DMS153 treated with DMSO at 0.1 percent for 48 hours (cell line): ENCODE results near the gene LYZL6.
A peak's percentile ranks its signal among the peaks of the same experiment; 100 is the strongest.
"Not testable (repeated sequence)": the region's sequence is repeated elsewhere in the genome, so short reads cannot be mapped to it uniquely, and the experiment has no call there.

Experiments used
- DNase-seq: peaks from one replicate; lab custom pipeline; 2025; ENCODE audit not compliant: unreplicated experiment; lab: John Stamatoyannopoulos, UW

Gene LYZL6

DNA sequence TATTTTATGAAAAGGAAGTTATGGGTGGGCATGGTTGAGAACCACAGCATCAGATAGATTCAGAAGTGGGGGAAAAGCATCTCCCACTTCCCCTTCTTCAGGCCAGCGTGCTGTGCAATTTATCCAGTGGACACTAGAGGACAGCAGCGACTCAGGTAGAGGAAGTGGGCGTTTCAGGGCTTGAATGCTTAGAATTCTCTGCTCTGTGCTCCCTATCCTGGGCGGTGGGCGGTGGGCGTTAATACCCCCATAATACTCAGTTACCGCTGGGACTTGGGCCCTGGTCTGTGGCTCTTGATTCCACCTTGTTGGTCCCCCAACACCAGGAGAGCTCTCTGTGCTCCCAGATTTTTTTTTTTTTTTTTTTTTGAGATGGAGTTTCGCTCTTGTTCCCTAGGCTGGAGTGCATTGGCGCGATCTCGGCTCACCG, 3.7 kb upstream of the LYZL6 start:
- peak; percentile 25 for DNase-seq

GRCh38 chr17:35944151-35944550, 638 bp upstream of the LYZL6 start:
- no peak for DNase-seq

GRCh38 chr17:35942588-35943186, 826 bp downstream of the LYZL6 start:
- DNase-seq: no peak

DNA sequence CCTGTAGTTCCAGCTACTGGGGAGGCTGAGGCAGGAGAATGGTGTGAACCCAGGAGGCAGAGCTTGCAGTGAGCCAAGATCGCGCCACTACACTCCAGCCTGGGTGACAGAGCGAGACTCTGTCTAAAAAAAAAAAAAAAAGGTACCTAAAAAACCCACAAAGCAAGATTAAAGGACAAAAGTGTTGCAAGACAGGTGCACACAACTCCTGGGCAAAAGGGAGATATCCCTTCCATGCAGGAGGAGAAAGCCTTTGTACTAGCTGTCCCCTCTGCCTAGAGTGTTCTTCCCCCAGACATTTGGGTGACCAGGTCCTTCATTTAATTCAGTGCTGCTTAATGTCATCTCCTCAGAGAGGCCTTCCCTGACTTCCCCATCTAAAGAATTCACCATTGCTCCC, 5.0 kb downstream of the LYZL6 start:
- not testable (repeated sequence) for DNase-seq

GRCh38 chr17:35936063-35936462, 7.5 kb downstream of the LYZL6 start:
- no peak for DNase-seq

GRCh38 chr17:35934760-35935159, 8.8 kb downstream of the LYZL6 start:
- no peak for DNase-seq

- DNase-seq: no peak
Measured at GRCh38 chr17:35932586-35932985, 10.9 kb downstream of the LYZL6 start.

GRCh38 chr17:35931794-35932425, 11.6 kb downstream of the LYZL6 start:
- no peak for DNase-seq

DNA sequence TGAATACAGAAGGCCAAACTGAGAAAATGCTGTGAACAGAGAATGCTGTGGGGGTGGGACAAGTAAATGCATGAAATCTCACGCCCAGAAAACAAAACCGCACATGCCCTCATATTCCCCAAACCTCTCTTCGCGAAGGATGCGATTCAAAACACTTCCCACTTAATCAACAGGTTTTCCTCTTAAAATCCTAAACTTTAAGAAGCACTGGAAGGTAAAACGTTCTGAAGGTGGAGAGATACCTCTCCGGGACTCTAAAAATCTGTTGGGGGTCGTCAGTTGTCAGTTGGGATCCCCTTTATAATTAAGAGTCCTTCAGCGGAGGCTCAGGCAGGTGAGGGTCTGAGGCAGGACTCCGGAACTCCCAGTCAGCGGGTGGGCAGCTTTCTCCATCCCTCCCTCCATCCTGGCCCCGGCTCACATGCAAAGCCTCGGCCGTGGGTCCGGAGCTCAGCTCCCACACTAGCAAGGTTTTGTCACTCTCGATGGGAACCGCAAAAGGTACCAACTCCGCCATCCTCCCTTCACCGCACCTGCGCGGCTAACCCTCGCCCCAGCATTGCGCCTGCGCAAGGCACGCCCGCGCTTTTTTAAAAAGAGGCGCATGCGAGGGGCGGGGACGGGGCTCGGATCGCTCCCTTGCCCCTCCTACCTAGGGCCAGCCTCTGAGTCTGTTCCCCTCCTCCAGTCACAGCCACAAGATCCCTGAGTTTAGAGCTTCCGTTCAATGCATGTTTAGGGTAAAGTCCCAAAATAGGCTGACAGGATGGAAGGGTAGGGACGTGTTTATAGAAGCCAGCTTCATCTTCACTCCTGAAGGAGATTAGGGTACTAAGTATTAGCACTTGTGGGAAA, 13.1 kb downstream of the LYZL6 start, which contains the start of gene RDM1:
RDM1 (minus strand) TSS at position 563 of the 855 bp plus-strand sequence; CDS start at position 517, 46 bp downstream.
- DNase-seq: peak; percentile 56

DNA sequence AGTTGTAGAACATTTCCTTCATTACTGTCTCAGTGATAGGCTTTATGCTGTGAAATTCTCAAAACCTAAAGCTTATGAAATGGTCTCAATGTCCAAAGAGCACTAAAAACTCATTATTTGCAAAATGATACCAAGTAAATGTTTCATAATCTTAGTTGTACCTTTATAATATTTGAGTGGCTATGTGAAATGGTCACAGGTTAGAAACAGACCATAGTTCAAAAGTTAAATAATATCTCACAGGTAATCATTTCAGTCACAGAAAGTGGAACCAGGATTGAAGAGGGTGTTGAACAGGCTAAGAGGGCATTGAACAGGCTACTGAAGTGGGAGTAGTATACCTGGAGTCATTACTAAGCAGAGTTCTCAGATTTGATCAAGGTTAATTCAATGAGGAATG, 15.8 kb downstream of the LYZL6 start:
- no peak for DNase-seq

DNA sequence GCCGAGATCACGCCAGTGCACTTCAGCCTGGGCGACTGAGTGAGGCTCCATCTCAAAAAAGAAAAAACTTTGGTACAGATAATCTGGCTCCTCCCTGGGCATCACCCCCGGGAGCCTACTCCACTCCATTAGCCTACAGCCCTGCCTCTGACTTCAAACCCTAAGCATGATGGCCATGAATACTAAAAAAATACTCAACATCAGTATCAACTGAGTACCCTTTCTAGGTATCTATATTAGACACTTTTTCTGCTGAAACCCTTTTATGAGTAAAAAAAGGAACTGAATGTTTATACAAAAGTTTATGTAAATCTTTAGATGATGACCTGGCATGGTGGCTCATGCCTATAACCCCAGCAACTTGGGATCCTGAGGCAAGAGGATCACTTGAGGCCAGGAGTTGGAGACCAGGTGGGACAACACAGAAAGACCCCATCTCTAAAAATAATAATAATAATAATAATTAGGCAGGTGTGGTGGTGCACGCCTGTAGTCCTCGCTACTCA, 19.9 kb downstream of the LYZL6 start:
- DNase-seq: no peak

DNA sequence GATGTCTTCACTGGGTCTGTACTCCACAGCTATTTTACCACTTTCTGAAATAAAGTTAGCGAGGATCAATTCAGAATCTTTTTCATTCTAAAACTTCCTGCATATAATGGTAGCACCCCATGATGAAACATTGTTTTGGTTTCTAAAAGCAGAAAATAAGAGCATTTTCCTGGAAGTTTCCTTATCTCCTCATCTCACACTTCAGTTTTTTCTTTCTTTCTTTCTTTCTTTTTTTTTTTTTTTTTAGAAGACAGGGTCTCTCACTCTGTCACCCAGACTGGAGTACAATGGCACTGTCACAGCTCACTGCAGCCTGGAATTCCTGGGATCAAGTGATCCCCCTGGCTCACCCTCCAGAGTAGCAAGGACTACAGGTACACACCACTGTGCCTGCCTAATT, 23.3 kb downstream of the LYZL6 start:
- DNase-seq: no peak

GRCh38 chr17:35918665-35919064, 24.8 kb downstream of the LYZL6 start:
- no peak for DNase-seq

GRCh38 chr17:35917519-35918213, 25.8 kb downstream of the LYZL6 start:
- DNase-seq: no peak

DNA sequence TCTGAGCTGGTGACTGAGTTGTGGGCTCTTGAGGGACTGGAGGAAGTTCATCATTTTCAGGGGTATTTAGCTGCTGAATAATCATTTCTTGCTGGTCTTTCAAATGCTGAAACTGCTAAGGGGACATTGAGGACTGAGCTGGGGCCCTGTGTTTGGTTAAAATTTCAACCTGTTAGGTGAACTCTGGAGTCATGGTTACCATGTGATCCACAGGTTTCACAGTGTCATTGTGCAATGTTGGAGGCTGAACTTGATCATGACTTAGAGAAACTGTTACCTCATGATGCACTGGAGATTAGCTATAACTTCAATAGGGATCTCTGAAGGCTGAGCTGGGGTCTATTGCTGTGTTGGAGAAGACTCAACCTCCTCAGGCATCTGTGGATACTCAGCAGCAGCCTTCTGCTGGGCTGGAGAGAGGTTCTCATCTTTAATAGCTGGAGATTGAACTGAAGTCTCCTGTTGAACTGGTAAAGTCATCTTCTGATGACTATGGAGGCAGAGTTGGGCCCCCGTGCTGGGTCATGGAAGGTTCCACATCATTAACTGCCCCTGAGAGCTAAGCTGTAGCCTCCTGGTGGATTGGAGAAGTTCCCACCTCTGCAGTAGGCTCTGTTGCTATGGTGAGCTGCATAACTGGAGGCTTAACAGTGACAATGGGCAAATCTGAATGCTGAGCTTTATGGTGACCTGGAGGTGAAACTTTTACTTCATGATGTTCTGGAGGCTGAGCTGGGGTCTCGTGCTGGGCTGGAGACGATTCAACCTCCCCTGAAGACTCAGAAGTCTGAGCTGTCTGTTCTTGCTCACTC, 28.2 kb downstream of the LYZL6 start:
- DNase-seq: no peak

- DNase-seq: no peak
Measured at GRCh38 chr17:35914354-35914753, 29.2 kb downstream of the LYZL6 start.

DNA sequence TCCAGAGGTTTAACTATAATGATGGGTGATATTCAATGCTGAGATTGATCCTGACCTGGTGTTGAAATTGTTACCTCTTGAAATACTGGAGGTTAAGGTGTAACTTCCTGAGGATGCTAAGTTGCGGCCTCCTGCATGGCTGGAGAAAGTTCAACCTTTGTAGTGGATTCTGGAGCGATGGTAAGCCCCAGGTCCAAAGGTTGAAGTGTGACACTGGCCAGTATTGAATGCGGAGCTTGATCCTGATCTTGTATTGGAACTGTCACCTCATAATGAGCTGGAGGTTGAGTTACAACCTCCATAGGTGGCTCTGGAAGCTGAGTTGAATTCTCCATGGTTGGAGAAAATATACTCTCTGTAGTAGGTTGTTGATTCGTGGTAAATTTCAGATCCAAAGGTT, 29.9 kb downstream of the LYZL6 start:
- DNase-seq: no peak

- DNase-seq: no peak
Measured at GRCh38 chr17:35912942-35913341, 30.6 kb downstream of the LYZL6 start.

DNA sequence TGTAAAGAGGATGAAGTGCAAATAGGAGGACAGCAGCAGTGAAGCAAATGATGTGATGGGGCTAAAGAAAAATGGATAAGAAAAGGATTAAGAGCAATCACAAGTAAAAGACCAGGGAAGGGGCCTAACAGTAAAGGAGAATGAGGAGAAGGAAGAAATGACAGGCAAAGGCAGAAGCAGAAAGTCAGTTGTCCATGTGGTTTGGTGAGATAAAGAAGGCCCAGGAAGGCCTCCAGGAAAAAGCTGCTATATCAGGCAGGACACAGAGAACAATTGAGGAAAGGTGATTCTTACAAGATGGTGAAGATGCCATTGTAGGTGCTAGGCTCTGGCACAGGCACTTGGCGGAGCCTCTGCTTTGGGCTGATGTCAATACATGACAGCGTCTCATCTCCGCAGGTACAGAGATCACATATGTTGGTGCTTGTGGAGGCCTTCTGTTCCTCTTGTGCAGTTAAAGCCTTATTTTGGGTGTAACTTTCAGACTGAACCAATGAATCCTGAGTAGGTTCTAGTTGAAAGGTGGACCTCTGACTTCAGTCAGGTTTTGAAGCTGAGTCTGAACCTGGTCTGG, 31.1 kb downstream of the LYZL6 start:
- no peak for DNase-seq

GRCh38 chr17:35909408-35909807, 34.1 kb downstream of the LYZL6 start:
- DNase-seq: no peak
